ENCODE results near the gene AASDHPPT.

The AASDHPPT gene

GRCh38 chr11:106086135-106086534 is 8.7 kb downstream of the AASDHPPT start:
- no peak for DNase-seq (ENCODE audit: low read depth)

GRCh38 chr11:106086850-106087249 is 9.4 kb downstream of the AASDHPPT start:
- DNase-seq (ENCODE audit: low read depth) = no peak

DNA sequence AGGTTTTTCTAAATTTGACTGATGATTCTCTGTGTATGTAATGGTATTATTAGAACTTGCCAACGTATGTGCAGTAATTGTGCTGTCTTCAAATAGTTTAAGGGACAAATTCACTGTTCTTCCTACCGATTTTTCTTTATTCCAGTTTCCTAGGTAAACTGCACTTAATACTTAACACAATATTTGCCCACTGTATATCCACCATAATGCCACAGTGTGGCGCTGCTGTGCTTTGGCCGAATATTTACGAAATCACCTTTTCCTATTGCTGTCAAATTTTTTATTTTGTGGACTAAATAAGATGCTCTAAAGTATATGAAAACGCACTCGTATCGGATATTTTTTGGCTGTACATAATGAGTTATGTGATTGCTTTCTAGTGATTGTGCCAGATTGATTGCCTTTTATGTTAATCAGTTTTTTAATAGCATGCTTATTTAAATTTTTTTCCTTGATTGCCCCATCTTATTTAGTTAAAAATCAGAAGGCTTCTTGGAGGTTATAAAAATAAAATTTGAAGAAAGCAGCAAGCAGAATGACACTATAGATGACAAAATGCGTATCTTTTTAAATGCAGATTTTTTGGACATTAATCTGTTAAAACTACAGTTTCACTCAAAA is 10.5 kb downstream of the AASDHPPT start:
- no peak for DNase-seq (ENCODE audit: low read depth)

DNA sequence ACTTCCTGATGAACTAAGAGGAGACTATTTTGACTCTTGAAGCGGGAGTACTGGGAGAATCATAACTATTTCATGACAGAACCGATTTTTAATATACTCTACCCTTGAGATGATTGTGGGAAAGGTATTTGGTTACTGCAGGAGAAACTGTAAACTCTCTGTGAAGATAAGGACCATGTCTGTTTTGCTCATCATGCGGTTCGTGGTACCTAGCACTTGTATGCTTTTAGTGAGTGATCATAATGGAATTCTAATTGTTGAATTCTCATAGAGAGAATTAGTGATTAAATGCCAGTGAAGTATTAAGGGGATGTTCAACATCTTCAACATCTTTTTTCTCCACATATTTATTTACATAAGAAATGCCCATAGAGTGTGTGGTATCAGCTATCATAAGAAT is 11.4 kb downstream of the AASDHPPT start:
- DNase-seq (ENCODE audit: low read depth) = no peak

DNA sequence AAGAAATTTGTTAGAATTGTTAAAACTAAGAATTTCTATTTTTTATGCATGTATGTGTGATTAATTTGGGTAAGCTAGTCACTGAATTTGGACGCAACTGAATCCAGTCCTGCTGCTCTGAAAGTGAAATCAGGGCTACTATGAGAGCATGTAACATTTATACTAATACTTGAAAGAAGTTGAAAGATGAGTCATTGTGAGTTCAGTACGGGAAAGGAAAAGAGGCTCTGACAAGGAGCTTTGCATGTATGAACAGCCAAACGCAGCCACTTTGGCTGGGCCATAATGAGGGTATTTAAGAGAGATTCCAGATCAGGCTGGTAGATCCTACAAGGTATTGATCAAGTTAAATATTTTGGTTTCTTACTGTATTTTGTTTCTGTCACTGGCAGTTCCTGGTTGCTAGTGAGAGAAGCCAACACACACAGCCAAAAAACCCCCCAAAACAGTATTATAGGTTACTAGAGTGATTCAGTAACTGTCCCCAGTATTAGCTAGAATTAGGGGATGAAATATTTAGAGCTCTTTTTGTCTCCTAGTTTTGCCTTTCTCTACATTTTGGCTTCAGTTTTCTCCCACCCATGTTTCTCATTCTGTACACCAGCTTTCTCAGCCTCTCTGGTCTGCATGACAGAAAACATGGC is 14.1 kb downstream of the AASDHPPT start:
- DNase-seq (ENCODE audit: low read depth) = no peak

GRCh38 chr11:106092446-106092845 is 15.0 kb downstream of the AASDHPPT start:
- no peak for DNase-seq (ENCODE audit: low read depth)

- no peak for DNase-seq (ENCODE audit: low read depth)
Measured at GRCh38 chr11:106098893-106099553, 21.6 kb downstream of the AASDHPPT start.

GRCh38 chr11:106101370-106101769 is 23.9 kb downstream of the AASDHPPT start:
- DNase-seq (ENCODE audit: low read depth) = no peak

DNA sequence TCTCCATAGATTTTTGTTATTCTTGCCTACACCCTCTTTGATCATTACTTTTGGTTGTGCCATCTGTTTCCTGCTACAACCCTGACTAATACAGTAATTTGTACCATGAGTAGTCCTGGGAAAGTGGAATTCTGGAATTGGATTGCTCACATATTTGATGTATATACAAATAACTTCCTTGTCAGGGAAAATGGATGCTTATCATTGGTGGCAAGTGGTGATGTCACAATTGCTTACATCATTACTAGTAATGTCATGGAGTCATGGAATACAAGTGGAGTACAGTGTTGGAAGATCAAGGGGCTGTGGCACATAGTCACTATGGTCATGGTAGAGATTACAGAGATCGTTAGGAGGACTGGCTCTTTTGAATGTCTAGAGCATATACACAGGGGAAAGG is 24.4 kb downstream of the AASDHPPT start:
- DNase-seq (ENCODE audit: low read depth) = no peak

GRCh38 chr11:106105986-106106385 is 28.5 kb downstream of the AASDHPPT start:
- no peak for DNase-seq (ENCODE audit: low read depth)

GRCh38 chr11:106121570-106122320 is 44.3 kb downstream of the AASDHPPT start:
- DNase-seq (ENCODE audit: low read depth) = no peak

DNA sequence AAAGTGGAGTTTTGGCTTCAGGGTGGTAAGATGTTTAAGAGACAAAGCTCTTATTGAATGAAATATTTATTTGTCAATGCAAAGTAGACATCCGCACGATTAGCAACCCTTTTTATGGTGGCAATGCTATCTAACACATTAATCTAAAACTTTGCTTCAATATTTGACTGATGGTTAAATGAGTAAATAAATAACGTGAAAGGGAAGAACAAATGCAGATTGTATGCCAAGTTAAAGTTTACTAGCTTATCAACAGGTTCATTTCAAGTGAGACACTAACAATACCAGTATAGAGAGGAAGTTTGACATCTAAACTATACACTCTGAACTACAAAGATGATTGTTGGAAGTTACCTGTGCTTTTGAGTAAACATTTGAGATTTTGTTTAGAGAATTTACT is 50.1 kb downstream of the AASDHPPT start:
- no peak for DNase-seq (ENCODE audit: low read depth)

DNA sequence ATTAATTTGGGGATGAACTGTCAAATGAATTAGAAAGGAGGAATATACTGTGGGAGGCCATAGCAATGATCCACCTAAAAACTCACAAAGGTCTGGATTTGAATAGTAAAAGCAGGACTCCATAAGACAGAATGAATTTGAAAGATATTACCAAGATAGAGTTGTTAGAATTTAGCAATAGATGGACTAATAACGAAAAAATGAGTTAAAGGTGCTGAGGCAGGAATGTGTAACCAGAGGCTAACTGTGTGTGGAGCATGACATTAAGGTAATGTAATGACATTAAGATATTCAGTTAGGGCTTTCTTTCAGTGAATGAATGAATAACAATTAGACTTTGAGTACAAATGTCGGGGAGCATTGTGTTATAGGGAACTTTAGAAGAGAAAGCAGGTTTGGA is 51.3 kb downstream of the AASDHPPT start:
- no peak for DNase-seq (ENCODE audit: low read depth)

DNA sequence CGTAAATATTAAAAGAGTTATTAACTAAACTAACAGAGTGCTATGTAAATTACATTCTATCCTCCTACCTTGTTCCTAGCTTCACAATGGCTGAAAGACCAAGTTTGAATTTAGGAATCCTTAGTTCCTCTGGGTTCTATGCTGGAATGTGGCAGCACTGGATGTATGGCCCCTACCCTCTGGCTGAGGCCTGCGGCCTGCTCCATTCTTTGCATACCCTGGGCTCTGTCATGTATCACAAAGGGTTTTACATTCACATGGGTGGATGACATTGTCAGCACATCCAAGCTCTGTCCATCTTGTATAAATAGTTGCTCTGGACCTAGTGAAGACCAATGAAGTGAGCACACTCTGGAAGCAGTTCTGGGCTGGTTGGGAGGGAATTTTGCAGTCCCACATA is 54.5 kb downstream of the AASDHPPT start:
- no peak for DNase-seq (ENCODE audit: low read depth)

GRCh38 chr11:106132582-106133354 is 55.3 kb downstream of the AASDHPPT start:
- no peak for DNase-seq (ENCODE audit: low read depth)

GRCh38 chr11:106133529-106133928 is 56.1 kb downstream of the AASDHPPT start:
- DNase-seq (ENCODE audit: low read depth) = no peak

DNA sequence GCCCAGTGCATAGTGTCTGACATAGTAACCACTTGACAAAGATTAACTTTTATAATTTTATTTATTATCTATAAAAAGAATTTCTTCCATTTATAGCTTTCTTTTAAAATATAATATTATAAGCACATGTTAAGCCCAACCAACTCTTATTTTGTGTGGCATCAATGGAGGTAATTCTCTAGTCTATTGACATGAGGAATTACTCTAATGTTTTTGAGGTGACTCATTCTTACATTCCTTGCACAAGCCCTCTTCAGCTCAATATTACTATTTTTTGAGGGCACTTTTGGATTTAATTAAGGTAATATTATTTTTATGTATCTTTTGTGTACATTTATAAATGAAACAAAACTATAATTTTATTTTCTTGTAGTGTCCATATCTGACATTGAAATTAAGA is 59.6 kb downstream of the AASDHPPT start:
- no peak for DNase-seq (ENCODE audit: low read depth)

DNA sequence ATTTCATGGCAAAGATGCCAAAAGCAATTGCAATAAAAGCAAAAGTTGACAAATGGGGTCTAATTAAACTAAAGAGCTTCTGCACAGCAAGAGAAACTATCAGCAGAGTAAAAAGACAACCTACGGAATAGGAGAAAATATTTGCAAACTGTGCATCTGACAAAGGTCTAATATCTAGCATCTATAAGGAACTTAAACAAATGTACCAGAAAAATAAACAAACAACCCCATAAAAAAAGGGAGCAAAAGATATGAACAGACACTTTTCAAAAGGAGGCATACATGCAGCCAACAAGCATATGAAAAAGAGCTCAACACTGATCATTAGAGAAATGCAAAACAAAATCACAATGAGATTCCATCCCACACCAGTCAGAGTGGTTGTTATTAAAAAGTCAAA is 60.3 kb downstream of the AASDHPPT start:
- DNase-seq (ENCODE audit: low read depth) = no peak

Measured in activated T-cell treated with anti-CD3 and anti-CD28 coated beads for 24 hours (primary cell).